ENCODE data around the gene RPL22L1.
"Not testable (repeated sequence)": the region's sequence is repeated elsewhere in the genome, so short reads cannot be mapped to it uniquely, and the experiment has no call there.

The RPL22L1 gene

DNA sequence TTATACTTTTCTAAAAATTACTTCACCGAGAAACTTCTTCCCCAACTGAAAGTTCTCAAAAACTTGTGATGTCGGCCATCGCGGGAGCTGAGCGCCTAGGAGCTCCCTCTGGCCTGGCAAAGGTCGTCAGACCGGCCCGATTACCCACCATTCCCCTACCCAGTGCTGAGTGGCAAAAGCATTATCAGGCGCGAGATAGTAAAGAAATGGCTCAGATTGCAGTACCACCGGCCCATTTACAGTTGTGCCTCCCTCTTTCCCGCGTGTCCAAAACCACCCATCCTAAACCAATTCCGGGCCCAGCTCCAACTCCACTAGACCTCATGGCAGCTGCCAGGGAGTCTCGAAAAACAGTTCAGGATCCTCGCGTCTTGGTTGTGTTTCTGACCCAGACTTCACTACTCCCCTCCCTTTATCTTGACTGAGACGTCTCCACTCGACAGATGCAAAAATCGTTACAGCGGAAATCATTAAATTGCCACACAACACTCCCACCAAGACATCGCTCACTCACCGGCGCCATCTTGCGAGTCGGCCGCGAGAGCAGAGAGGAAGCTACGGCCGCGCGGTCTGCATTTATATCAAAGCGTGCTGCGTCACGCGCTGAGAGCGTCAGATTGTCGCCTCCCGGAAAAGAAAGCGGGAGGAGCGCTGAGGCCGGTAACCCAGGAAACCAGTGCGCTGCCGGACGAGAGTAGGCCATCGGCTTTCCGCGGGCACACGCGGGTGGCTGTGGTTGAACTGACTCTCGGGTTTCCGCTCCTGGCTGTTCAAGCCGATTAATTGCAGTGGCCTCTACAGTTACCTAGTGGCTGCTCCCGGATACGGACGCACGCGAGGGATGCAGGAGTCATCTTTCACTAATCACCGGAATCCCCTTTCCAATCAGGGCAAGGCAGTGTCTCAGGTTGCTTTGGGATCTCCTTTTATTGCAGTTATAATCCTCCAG is at the start of gene RPL22L1:
Gene RPL22L1, minus strand, starts transcription at position 551 of the 949 bp plus-strand sequence. Its CDS starts 28 bp downstream, at position 523.
- DNase-seq (ENCODE audit: low read depth): peak; percentile 89

DNA sequence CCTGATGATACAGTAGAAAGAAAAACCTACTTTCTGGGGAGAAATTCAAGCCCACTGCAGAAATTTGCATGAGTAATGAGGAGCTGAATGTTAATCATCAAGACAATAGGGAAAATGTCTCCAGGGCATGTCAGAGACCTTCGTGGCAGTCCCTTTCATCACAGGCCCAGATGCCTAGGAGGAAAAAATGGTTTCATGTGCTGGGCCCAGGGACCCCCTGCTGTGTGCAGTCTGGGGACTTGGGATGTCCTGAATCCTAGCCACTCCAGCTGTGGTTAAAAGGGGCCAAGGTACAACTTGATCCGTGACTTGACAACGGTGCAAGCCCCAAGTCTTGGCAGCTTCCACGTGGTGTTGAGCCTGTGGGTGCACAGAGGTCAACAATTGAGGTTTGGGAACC is 48.7 kb upstream of the RPL22L1 start:
- no peak for DNase-seq (ENCODE audit: low read depth)

DNA sequence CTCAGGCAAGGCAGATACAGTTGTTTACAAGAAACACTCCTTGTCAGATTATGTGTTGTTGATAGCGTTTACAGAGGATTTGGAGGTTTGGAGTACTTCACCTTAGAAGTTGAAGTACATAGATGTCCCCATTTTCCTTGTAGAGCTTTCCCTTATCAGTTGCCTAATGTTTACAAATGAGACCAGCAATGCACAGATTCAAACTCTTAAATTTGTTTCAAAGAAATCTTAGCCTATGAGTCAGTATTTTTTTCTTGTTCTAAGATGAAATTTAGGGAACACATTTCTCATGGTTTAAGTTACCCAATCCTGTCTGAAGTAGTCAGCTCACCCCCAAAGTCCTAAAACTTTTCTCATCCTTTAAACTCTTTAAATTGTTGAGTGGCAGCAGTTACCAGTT is 44.7 kb upstream of the RPL22L1 start:
- no peak for DNase-seq (ENCODE audit: low read depth)

DNA sequence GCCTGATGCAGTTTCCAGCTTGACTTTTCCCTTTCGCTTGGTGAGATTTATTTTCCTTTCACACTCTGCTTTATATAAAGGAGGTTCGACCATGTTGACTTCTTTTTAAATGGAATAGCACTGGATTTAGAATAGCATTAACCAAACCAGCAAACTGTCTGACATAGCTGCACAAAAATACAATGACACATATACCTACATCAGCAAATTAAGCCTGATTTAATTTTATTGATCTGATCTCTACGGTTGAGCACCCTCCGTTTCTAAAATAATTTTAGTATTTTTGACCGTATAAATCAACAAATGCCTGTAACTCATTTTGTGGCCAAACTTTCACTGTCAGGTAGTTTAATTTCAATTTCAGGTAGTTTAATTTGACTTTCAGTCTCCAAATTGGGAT is 44.2 kb upstream of the RPL22L1 start:
- no peak for DNase-seq (ENCODE audit: low read depth)

DNA sequence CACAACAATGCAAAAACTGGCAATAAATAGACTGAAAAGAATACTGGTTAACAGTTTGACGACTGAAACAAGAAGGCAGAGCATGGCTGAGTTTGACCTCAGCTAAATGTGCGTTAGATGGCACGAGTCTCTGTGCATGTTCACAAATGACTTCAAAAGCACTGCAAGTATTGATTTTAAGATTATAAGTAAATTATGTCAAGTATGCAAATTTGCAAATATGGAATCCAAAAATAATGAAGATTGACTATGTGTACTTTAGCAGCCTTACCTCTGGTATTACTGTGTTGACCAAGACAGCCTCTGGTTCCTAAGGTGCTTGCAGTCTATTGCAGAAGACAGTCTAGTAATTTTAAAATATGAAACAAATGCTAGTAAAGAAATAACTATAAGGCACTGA is 41.1 kb upstream of the RPL22L1 start:
- DNase-seq (ENCODE audit: low read depth): no peak

DNA sequence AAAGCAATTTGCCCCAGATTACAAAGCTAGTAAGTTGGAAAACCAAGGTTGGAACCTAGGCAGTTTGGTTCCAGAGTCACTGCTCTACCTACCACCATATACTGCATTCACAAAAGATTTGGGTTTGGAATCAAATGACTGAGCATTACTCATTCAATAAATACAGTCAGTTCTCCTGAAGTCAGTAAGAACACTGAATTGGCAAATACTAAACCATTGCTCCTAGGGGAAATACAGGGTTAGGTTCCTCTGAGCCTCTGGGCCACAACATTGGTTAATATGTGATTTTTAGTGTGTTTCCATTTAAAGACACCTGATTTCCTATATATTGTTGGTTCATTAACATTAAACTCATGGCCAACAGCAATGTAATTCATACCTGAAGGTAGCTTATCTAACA is 40.5 kb upstream of the RPL22L1 start:
- no peak for DNase-seq (ENCODE audit: low read depth)

DNA sequence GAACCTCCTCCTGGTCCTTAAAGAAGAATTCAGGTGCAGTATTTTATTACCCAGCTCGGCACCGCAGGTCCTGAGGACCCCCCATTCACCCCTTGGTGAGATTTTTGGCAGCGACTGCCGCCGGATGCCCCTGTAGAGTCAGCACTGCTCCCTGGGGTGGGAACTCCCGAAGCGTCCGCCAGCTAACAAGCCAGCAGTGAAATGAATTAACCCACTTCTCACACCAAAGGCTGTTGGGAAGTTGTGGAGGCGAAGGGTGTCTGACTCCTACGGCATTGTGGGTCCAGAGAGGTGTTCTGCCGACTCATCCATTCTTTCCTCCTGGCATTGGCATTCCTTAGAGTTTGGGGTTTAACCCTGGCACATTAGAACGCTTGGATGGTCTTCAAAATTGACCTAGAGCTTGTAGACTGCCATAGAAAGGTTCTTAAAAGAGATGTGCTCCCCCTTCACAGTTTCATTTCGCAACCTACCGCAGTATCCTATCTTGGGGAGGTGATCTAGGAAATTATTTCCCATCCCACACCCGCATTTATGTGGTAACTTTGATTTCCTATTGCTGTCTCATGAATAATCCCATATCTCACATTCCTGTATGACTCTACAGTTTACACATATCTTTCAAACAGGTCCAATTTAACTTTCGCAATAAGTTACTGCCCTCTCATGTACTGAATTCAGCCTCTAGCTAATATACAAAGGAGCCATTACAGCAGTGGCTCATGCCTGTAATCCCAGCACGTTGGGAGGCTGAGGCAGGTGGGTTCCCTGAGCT is 39.3 kb upstream of the RPL22L1 start:
- peak; percentile 12 for DNase-seq (ENCODE audit: low read depth)

DNA sequence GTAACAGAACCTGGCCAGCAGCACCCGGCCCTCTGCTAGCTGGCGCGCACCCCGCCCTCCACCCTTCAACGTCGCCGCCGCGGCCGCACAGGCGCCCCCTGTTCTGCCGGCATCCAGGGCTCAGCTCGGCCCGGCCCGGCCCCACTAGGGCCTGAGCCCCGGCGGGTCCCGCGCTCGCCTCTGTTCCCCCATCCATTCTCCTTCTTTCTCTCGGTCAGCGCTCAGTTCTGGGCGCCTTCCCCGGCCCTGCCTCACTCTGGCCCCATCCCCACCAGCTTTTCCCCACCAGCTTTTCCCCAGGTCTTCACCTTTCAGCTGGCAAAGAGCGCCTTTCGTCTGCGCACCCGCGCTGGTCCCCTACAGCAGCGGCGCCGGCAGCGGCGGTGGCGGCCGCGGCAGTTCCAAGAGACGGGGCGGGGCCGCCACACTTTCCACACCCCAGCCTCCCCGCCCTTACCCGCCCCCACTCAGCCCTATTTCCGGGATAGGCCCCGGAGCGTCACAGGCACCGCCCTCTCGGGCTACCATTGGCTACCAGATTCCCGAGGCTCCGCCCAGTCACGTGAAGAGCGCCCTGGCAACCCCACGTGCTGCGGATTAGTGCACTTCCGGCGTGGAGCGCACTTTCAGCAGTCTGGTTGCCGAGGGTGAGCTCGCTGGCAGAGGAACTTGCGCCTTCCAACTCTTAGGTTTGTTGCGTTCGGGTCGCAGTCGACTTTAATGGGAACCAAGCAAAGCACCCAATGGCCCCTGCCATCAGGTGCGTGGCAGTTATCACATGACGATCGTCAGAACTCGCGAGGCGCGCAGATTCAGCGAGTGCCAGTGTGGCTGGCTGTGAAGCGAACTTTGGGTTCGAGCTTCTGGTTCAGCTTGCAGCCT is 38.5 kb upstream of the RPL22L1 start, which contains the start of gene EIF5A2:
Gene EIF5A2, minus strand, starts transcription at position 403 of the 882 bp plus-strand sequence. CDS start 831 bp downstream, outside the sequence.
- peak; percentile 91 for DNase-seq (ENCODE audit: low read depth)

DNA sequence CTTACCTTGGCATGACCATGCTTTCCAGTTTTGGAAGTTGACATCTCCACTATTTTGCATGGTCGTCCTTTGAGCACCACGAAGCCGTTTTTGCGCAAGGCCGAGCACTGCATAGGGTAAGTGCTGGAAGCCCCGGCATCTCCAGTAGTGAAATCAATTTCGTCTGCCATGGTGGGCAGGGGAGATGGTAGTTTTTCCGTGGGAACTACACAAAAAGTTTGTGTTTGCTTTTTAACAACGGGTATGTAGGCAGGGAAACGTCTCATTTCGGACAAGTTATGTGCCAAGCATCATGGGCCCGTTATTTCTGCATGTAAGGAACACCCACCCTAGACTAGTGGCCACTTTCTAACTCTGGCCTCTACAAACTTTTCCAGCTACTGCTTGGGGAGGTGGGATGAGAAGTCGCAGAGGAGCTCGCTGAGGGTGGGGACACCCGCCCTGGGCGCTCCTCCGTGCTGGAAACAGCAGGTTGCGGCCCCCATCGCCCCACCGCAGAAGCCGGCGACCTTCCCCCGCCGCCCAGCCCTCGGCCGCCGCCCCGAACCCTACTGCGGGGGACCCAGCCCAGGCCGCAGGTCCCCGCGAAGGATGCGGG is 37.7 kb upstream of the RPL22L1 start:
- no peak for DNase-seq (ENCODE audit: low read depth)

DNA sequence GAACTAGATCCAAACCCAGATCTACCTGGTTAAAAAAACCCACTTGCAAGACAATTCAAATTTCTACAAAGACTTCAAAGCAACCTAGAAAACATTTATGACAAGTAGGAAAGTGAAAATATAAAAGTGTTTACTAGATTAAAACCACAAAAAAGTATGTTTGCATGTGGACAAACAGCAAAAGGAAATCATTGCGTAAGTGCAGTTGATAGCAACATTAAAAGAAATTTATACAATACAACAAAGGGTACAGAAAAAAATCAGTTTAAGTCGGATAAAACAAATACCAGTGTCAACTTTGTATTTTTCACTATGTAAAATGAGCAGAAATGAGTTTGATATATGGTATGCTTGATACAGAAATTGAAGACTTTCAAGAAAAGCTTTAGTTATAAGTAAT is 35.9 kb upstream of the RPL22L1 start:
- no peak for DNase-seq (ENCODE audit: low read depth)

DNA sequence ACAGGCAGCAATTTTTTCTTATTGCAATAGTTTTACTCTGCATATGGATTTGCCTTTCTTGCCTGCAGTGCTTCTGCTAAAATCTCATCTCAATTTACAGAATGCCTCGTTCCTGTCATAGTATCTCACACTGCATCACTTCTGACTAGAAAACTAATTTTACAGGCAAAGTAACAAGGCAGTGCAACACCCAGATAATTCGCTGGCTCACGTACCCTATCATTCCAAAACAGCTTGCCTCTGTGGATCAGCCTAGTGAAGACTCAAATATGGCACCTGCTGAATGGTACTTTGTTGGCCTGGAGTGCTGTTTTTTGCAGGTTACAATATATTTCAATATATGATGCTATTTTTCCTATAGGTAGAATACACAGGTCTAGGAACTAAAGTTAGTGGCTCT is 33.1 kb upstream of the RPL22L1 start:
- no peak for DNase-seq (ENCODE audit: low read depth)

DNA sequence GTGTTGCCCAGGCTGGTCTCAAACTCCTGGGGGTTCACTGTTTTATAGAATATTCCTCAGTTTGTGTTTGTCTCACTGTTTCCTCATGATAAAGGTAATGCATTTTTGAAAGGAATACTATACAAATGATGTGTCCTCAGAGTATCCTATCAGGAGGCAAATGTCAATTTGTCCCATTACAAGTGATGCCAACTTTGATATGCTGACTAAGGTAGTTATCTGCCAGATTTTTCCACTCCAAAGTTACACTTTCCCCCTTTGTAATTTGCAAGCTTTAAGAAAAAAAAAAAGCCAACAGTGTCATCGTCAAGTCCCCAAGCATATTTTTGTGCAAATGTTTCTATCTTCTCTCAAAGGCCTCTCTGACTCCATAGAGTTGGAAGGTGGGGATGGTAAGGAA is 29.5 kb upstream of the RPL22L1 start:
- no peak for DNase-seq (ENCODE audit: low read depth)

DNA sequence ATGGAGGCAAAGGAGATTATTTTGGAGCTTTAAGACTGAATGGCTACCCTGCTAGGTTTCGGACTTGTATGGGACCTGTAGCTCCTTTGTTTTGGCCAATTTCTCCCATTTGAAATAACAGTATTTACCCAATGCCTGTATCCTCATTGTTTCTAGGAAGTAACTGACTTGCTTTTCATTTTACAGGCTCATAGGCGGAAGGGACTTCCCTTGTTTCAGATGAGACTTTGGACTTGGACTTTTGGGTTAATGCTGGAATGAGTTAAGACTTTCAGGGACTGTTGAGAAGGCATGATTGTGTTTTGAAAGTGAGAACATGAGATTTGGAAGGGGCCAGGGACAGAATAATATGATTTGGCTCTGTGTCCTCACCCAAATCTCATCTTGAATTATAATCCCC is 28.0 kb upstream of the RPL22L1 start:
- DNase-seq (ENCODE audit: low read depth): no peak

DNA sequence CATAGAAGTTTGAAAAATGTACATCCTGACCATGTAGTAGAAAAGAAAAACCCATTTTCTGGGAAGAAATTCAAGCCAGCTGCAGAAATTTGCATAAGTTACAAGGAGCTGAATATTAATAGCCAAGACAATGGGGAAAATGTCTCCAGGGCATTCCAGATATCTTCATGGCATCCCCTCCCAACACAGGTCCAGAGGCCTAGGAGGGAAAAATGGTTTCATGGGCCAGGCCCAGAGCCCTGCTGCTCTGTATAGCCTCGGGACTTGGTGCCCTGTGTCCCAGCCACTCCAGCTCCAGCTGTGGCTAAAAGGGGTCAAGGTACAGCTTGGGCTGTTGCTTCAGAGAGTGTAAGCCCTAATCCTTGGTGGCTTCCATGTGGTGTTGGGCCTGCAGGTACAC is 27.2 kb upstream of the RPL22L1 start:
- DNase-seq (ENCODE audit: low read depth): not testable (repeated sequence)

DNA sequence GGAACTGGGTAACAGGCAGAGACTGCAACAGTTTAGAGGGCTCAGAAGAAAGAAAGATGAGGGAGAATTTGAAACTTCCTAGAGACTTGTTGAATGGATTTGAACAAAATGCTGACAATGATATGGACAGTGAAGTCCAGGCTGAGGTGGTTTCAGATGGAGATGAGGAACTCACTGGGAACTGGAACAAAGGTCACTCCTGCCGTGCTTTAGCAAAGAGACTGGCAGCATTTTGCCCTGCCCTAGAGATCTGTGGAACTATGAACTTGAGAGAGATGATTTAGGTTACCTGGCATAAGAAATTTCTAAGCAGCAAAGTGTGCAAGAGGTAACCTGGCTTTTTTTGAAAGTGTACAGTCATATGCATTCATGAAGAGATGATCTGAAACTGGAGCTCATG is 26.8 kb upstream of the RPL22L1 start:
- no peak for DNase-seq (ENCODE audit: low read depth)

DNA sequence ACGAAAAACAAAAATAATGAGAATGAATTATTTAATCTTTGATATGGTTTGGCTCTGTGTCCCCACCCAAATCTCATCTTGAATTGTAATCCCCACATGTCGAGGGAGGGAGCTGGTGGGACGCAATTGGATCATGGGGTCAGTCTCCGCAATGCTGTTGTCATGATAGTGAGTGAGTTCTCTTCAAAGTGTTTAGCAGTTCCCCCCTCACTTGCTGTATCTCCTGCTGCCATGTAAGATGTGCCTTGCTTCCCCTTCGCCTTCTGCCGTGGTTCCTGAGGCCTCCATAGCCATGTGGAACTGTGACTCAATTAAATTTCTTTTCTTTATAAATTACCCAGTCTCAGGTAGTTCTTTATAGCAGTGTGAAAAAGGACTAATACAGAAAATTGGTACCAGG is 26.3 kb upstream of the RPL22L1 start:
- not testable (repeated sequence) for DNase-seq (ENCODE audit: low read depth)

DNA sequence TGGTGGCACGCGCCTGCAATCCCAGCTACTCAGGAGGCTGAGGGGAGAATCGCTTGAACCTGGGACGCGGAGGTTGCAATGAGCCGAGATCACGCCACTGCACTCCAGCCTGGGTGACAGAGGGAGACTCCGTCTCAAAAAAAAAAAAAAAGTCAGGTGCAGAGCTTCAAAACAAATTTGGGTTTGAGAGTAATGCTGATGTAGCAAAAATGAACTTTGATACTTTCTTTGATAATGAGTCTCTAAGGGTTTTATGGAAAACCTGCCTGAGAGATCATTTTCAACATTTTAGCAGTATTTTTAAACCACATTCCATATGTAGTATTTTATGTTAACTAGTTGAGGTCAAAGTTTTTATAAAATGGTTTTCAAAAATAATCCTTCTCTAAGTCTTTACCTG is 23.9 kb upstream of the RPL22L1 start:
- DNase-seq (ENCODE audit: low read depth): no peak

DNA sequence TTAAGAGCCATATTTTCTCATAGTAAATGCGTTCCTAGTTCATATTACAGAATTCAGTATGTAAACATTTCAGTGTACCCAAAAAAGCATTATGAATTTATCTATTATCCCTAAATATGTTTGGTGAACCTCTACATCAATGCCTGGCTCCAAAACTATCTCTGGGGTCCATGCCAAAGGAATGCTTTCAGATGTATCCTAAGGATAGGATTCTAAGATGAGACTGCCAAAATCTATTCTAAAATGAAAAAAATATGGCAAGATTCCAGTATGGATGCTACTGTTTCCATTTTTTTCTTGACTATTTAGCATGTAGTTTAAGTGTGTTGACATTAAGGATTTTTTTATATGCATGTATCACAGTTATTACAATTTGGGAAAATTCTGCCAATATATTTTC is 19.6 kb upstream of the RPL22L1 start:
- DNase-seq (ENCODE audit: low read depth): no peak

DNA sequence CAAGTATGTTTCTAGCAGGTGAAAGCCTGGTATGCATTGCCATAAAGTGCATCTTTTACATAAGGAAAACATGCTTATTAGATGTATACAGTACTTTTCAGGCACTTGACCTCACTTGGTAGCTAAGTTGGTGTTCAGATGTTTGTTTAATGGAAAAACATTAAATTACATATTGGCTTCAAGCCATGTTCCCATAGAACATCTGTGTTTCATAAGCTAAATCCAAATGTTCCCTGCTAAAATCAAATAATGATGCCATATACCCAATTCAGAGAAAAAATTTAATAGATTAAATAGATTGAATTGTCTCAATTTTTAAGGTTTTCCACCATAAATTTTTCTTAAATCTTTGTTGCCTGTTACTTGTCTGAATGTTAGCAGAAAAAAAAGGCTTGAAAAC is 19.1 kb upstream of the RPL22L1 start:
- no peak for DNase-seq (ENCODE audit: low read depth)

DNA sequence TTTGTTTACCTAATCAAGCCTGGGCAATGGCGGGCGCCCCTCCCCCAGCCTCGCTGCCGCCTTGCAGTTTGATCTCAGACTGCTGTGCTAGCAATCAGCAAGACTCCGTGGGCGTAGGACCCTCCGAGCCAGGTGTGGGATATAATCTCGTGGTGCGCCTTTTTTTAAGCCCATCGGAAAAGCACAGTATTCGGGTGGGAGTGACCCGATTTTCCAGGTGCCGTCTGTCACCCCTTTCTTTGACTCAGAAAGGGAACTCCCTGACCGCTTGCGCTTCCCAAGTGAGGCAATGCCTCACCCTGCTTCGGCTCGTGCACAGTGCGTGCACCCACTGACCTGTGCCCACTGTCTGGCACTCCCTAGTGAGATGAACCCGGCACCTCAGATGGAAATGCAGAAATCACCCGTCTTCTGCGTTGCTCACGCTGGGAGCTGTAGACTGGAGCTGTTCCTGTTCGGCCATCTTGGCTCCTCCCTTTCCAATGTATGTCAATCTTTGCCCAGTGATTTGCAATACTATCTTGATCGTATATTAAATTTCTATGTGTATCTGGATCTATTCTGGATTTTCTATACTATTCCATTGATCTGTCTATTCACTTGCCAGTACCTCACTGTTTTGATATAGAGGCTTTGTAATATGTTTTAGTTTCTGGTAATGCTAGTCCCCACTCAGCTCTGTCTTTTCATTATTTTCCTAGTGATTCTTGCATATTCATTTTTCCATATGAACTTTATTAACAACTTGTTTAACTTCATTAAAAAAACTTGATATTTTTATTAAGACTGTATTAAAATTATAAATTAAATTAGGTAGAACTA is 14.3 kb upstream of the RPL22L1 start:
- not testable (repeated sequence) for DNase-seq (ENCODE audit: low read depth)

DNA sequence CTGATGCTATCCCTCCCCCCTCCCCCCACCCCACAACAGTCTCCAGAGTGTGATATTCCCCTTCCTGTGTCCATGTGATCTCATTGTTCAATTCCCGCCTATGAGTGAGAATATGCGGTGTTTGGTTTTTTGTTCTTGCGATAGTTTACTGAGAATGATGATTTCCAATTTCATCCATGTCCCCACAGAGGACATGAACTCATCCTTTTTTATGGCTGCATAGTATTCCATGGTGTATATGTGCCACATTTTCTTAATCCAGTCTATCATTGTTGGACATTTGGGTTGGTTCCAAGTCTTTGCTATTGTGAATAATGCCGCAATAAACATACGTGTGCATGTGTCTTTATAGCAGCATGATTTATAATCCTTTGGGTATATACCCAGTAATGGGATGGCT is 8.7 kb upstream of the RPL22L1 start:
- not testable (repeated sequence) for DNase-seq (ENCODE audit: low read depth)

Measured in fibroblast of the conjunctiva (primary cell).